CD4-positive, alpha-beta T cell treated with Interferon alpha-2 for 1 hour (primary cell): ENCODE data around the gene IFT43.

Experiments
- DNase-seq, 2 donors: peaks; one replicate each; pipeline ENCODE4 v3.0.0-alpha.2; 2020 to 2022

The IFT43 gene

GRCh38 chr14:76115010-76115422, 129.5 kb downstream of the IFT43 start:
- no peak for DNase-seq

GRCh38 chr14:76117789-76118484, 132.4 kb downstream of the IFT43 start:
- DNase-seq, result no peak

GRCh38 chr14:76118594-76118993, 133.0 kb downstream of the IFT43 start:
- DNase-seq, result no peak

- no peak for DNase-seq
Measured at GRCh38 chr14:76121089-76121748, 135.7 kb downstream of the IFT43 start.

- DNase-seq, result no peak
Measured at GRCh38 chr14:76123426-76124225, 138.1 kb downstream of the IFT43 start.

GRCh38 chr14:76125511-76125910, 139.9 kb downstream of the IFT43 start:
- DNase-seq, result no peak

- no peak for DNase-seq
Measured at GRCh38 chr14:76126076-76126475, 140.5 kb downstream of the IFT43 start.

GRCh38 chr14:76129851-76130576, 144.5 kb downstream of the IFT43 start:
- DNase-seq, result no peak

- DNase-seq, result no peak
Measured at GRCh38 chr14:76131071-76131965, 145.8 kb downstream of the IFT43 start.

GRCh38 chr14:76133103-76133502, 147.5 kb downstream of the IFT43 start:
- peak in 1 of 2 donors; percentile 13 for DNase-seq
